HepG2 (cell line): ENCODE data around the gene PEAK3. TPM values are rescaled to one million over a fixed set of nuclear protein-coding genes. Genes with fewer than 3 reads are reported as not detected.

Experiments used
- POGK ChIP-seq: sonication (generic); formaldehyde crosslinking; conservative IDR thresholded peaks from 2 replicates; pipeline ENCODE4 v1.8.0; 2022; ENCODE audit warnings: mild to moderate bottlenecking, moderate library complexity, missing genetic modification reagents
- RFX1 ChIP-seq: fragments of 450-650 bp; IDR thresholded peaks from 2 replicates; pipeline ENCODE4 v1.6.1; 2017
- SRSF1 ChIP-seq: fragments of 200-400 bp; formaldehyde crosslinking; optimal IDR thresholded peaks from 2 replicates; pipeline ENCODE3; 2017; ENCODE audit warnings: mild to moderate bottlenecking, low read depth, low read length, moderate library complexity
- TEF ChIP-seq: sonication (generic); formaldehyde crosslinking; IDR thresholded peaks from 2 replicates; pipeline ENCODE4 v1.5.0; 2020; ENCODE audit warnings: missing genetic modification reagents
- TERF1 ChIP-seq: sonication (generic); formaldehyde crosslinking; IDR thresholded peaks from 2 replicates; pipeline ENCODE4 v1.8.0; 2022; ENCODE audit warnings: mild to moderate bottlenecking, missing genetic modification reagents, moderate library complexity
- ZBTB40 ChIP-seq, 2 experiments: fragments of 450-650 bp in 1 of 2; sonication (generic) in 1 of 2; formaldehyde crosslinking in 1 of 2; IDR thresholded peaks; 2 replicates each; pipeline versions ENCODE4 v1.6.1 to v1.8.0; 2016 to 2022; ENCODE audit warnings: antibody characterized with exemption in 1 of 2, mild to moderate bottlenecking in 1 of 2, missing genetic modification reagents in 1 of 2
- ZKSCAN8 ChIP-seq: IDR thresholded peaks from 2 replicates; pipeline ENCODE4 v1.6.1; 2016; ENCODE audit warnings: borderline replicate concordance, missing genetic modification reagents, missing compliant biosample characterization
- ZNF10 ChIP-seq: sonication (generic); formaldehyde crosslinking; IDR thresholded peaks from 2 replicates; pipeline ENCODE4 v1.4.0; 2020; ENCODE audit warnings: mild to moderate bottlenecking, low read depth, missing genetic modification reagents, borderline replicate concordance
- ZNF543 ChIP-seq: sonication (generic); formaldehyde crosslinking; IDR thresholded peaks from 2 replicates; pipeline ENCODE4 v1.4.0; 2020; ENCODE audit warnings: mild to moderate bottlenecking, missing genetic modification reagents
- ZNF564 ChIP-seq: sonication (generic); formaldehyde crosslinking; IDR thresholded peaks from 2 replicates; pipeline ENCODE4 v1.8.1; 2023; ENCODE audit warnings: mild to moderate bottlenecking, missing genetic modification reagents
- ZNF598 ChIP-seq: sonication (generic); formaldehyde crosslinking; IDR thresholded peaks from 2 replicates; pipeline ENCODE4 v1.5.1; 2020; ENCODE audit warnings: mild to moderate bottlenecking, missing genetic modification reagents, borderline replicate concordance
- ZNF83 ChIP-seq: sonication (generic); formaldehyde crosslinking; IDR thresholded peaks from 2 replicates; pipeline ENCODE4 v1.4.0; 2020; ENCODE audit warnings: missing genetic modification reagents, mild to moderate bottlenecking, borderline replicate concordance
- polyA plus RNA-seq, 8 experiments: library from polyadenylated mRNA; depleted of rRNA in 3 of 8; stranded (reverse) in 7 of 8; unstranded in 1 of 8; fragments of >200 nt; fragmentation: Illumina TruSeq in 4 of 8; extraction: Trizol in 4 of 8; gene quantifications; 2 replicates each; pipeline versions ENCODE4 v1.2.1 to v1.2.3, GENCODE V29; 2011 to 2016; ENCODE audit warnings: low read depth in 4 of 8, missing spikeins in 1 of 8, mixed read lengths in 1 of 8; ENCODE audit not compliant: insufficient read depth in 1 of 8
- total RNA-seq, 5 experiments: library from RNA; depleted of rRNA; stranded (reverse); fragments of >200 nt; fragmentation: Illumina TruSeq; extraction: Trizol; gene quantifications; 2 replicates each; pipeline ENCODE4 v1.2.3, GENCODE V29; 2016; ENCODE audit warnings: low read depth in 1 of 5

The PEAK3 gene
- total and polyA plus RNA-seq, 2 of the 13 experiments (the other 11 are each of a cell fraction or from before 2014, with no cell fraction given), result not detected

- TF ChIP-seq ZBTB40 (IDR thresholded peaks at IDR 0.05), result no peak
- TF ChIP-seq ZBTB40 (CRISPR knock-in tag; IDR thresholded peaks at IDR 0.05), result no peak
- no peak for TF ChIP-seq SRSF1
- TF ChIP-seq POGK (CRISPR knock-in tag), result no peak
- no peak for TF ChIP-seq TERF1 (CRISPR knock-in tag)
- TF ChIP-seq ZNF543 (CRISPR knock-in tag), result no peak
- TF ChIP-seq ZNF10, result no peak
- no peak for TF ChIP-seq ZNF83 (CRISPR knock-in tag)
- TF ChIP-seq ZNF598 (CRISPR knock-in tag), result no peak
- TF ChIP-seq TEF (CRISPR knock-in tag), result no peak
- no peak for TF ChIP-seq RFX1
- TF ChIP-seq ZKSCAN8 (CRISPR knock-in tag), result no peak
- no peak for TF ChIP-seq ZNF564 (CRISPR knock-in tag)
Observed at GRCh38 chr19:2266183-2266993, 15.6 kb downstream of the PEAK3 start (continued).
